HL-60 (cell line): ENCODE results near the gene MSRB3.
A peak's percentile ranks its signal among the peaks of the same experiment; 100 is the strongest.

Source experiments
- DNase-seq, 2 experiments: peaks; one replicate each; pipeline ENCODE4 v3.0.0-alpha.2; 2010 to 2020; ENCODE audit warnings: low read depth in 1 of 2, low spot score in 1 of 2
- H3K27ac ChIP-seq: fragments of 250-450 bp; sonication (Bioruptor Pico); replicated peaks from 2 replicates; pipeline ENCODE4 v1.5.1; 2020; ENCODE audit warnings: mild to moderate bottlenecking, moderate library complexity
- H3K27me3 ChIP-seq: fragments of 250-450 bp; sonication (Bioruptor Pico); 2 replicates; pipeline ENCODE4 v1.5.1; 2021; ENCODE audit warnings: mild to moderate bottlenecking, moderate library complexity; ENCODE audit not compliant: insufficient read depth, poor library complexity, severe bottlenecking
- H3K4me3 ChIP-seq: replicated peaks from 2 replicates; pipeline ENCODE4 v1.5.1; 2011; ENCODE audit warnings: mild to moderate bottlenecking, control low read depth, low read length; ENCODE audit not compliant: insufficient read depth
- GABPA ChIP-seq: IDR thresholded peaks from 2 replicates; pipeline ENCODE4 v1.6.1; 2012; ENCODE audit warnings: low read depth
- POLR2AphosphoS5 ChIP-seq: IDR thresholded peaks from 2 replicates; pipeline ENCODE4 v1.6.1; 2012; ENCODE audit warnings: low read depth
- SPI1 ChIP-seq: IDR thresholded peaks from 2 replicates; pipeline ENCODE4 v1.6.1; 2012; ENCODE audit warnings: low read depth, mild to moderate bottlenecking, borderline replicate concordance
- TF ChIP-seq, protein P1 (sequence below): IDR thresholded peaks from one replicate; pipeline ENCODE4 v1.5.1; 2011; ENCODE audit warnings: low read length, control low read depth, inconsistent platforms; ENCODE audit not compliant: insufficient read depth
- TF ChIP-seq, protein P2 (sequence below): IDR thresholded peaks from 2 replicates; pipeline ENCODE4 v1.6.1; 2012; ENCODE audit warnings: low read depth; ENCODE audit not compliant: insufficient replicate concordance

Gene MSRB3

DNA sequence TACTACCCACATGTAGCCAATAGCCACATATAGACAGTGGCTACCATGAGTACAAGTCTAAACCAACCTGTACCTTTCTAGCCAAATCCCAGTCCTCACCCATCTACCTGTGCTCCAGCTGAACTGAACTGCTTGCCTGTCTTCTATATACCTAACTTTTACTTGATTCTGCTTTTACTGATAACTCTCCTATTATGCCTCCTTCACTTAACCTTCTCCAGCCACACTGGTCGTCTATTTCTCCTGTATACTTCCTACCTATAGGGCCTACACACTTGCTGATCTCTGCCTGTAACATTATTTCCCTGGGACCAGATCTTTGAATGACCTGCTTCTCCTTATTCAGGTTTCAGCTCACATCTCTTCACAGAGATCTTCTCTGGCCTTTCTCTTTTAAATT is 26.0 kb upstream of the MSRB3 start:
- TF ChIP-seq, protein P1, sequence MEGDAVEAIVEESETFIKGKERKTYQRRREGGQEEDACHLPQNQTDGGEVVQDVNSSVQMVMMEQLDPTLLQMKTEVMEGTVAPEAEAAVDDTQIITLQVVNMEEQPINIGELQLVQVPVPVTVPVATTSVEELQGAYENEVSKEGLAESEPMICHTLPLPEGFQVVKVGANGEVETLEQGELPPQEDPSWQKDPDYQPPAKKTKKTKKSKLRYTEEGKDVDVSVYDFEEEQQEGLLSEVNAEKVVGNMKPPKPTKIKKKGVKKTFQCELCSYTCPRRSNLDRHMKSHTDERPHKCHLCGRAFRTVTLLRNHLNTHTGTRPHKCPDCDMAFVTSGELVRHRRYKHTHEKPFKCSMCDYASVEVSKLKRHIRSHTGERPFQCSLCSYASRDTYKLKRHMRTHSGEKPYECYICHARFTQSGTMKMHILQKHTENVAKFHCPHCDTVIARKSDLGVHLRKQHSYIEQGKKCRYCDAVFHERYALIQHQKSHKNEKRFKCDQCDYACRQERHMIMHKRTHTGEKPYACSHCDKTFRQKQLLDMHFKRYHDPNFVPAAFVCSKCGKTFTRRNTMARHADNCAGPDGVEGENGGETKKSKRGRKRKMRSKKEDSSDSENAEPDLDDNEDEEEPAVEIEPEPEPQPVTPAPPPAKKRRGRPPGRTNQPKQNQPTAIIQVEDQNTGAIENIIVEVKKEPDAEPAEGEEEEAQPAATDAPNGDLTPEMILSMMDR, result no peak
- TF ChIP-seq GABPA (no peak), SPI1 (no peak), POLR2AphosphoS5 (no peak)
- TF ChIP-seq, protein P2, sequence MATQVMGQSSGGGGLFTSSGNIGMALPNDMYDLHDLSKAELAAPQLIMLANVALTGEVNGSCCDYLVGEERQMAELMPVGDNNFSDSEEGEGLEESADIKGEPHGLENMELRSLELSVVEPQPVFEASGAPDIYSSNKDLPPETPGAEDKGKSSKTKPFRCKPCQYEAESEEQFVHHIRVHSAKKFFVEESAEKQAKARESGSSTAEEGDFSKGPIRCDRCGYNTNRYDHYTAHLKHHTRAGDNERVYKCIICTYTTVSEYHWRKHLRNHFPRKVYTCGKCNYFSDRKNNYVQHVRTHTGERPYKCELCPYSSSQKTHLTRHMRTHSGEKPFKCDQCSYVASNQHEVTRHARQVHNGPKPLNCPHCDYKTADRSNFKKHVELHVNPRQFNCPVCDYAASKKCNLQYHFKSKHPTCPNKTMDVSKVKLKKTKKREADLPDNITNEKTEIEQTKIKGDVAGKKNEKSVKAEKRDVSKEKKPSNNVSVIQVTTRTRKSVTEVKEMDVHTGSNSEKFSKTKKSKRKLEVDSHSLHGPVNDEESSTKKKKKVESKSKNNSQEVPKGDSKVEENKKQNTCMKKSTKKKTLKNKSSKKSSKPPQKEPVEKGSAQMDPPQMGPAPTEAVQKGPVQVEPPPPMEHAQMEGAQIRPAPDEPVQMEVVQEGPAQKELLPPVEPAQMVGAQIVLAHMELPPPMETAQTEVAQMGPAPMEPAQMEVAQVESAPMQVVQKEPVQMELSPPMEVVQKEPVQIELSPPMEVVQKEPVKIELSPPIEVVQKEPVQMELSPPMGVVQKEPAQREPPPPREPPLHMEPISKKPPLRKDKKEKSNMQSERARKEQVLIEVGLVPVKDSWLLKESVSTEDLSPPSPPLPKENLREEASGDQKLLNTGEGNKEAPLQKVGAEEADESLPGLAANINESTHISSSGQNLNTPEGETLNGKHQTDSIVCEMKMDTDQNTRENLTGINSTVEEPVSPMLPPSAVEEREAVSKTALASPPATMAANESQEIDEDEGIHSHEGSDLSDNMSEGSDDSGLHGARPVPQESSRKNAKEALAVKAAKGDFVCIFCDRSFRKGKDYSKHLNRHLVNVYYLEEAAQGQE, result no peak

DNA sequence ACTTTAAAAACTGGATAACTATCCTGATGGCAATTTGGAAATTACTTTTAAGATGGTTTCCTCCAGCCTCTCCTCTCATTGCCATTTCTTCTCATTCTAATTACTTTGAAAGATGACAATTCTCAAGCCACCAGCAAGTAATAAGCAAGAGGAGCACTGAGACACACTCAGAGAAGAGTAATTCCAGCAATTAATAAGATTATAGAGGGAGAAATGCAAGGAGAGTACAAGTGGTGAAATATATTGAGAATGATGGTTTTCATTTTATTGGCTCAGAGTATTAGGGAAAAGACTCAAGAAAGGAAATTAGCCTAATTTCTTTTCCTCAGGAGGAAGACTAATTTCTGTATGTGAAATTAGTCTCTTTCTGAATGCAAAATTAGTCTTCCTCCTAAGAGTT is 20.5 kb upstream of the MSRB3 start:
- DNase-seq, result no peak
- no peak overlapping the region for H3K4me3 ChIP-seq
- no peaks in the 10 kb centered on the region for H3K27me3 ChIP-seq
- H3K27ac ChIP-seq, result no peak overlapping the region
- TF ChIP-seq POLR2AphosphoS5 (no peak), GABPA (no peak), SPI1 (no peak)
- TF ChIP-seq, protein P2, result no peak
- TF ChIP-seq, protein P1, result no peak

More for the DNA sequence above, 26.0 kb upstream of the MSRB3 start:
- H3K4me3 ChIP-seq, result no peak overlapping the region
- no peak for DNase-seq
- H3K27me3 ChIP-seq, result no peaks in the 10 kb centered on the region
- H3K27ac ChIP-seq, result no peak overlapping the region

DNA sequence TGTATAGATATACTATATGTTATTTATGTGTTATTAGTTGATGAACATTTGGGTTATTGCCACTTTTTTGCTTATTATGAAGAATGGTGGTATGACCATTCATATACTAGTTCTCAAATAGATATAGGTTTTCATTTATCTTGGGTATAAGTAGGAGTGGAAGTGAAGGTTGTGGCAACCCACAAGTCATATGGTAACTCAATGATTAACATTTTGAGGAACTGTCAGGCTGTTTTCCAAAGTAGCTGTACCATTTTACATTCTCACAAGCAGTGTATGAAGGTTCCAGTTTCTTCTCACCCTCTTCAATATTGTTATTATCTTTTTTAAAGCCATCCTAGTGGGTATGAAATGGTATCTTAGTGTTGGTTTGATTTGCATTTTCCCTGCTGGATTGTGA is 19.0 kb upstream of the MSRB3 start:
- H3K4me3 ChIP-seq, result no peak overlapping the region
- no peak for DNase-seq
- H3K27me3 ChIP-seq, result no peaks in the 10 kb centered on the region
- no peak overlapping the region for H3K27ac ChIP-seq
- TF ChIP-seq GABPA (no peak), SPI1 (peak; percentile 45; the same call in 1 of the 2 replicates)

DNA sequence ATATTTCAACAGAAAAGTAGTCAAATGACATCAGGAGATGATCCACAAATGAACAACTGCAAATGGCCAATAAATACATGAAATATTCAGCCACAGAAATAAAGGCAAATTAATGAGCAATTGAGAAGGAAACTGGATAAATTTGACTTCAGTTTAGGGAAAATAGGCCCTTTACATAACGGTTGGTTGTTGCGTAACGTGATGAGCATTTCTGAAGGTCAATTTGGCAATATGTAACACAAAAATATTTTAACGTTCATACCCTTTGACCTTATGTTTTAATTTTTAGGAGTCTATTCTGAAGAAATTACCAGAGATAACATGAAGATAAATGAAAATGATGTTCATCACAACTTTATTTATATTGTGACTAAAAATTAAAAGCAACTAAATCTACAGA is 14.7 kb upstream of the MSRB3 start:
- Histone ChIP-seq H3K27me3 (no peaks in the 10 kb centered on the region), H3K4me3 (no peak overlapping the region), H3K27ac (peak overlapping the region; percentile 29)
- TF ChIP-seq, protein P2, result no peak
- TF ChIP-seq GABPA, result no peak
- TF ChIP-seq, protein P1, result no peak
- no peak for TF ChIP-seq SPI1
- TF ChIP-seq POLR2AphosphoS5, result no peak
- peak; percentile 30 to 49 for DNase-seq
